ENCODE results near the gene RIN1. TPM values are rescaled to one million over a fixed set of nuclear protein-coding genes. Genes with fewer than 3 reads are reported as not detected.

RIN1 gene
- total RNA-seq, 1 experiment from 2014 or later: 5.4 TPM

- no peak overlapping the region for H3K4me2 ChIP-seq (ENCODE audit: insufficient read depth, insufficient read length, low read length)
- no peak overlapping the region for H4K5ac ChIP-seq (ENCODE audit: insufficient read length, low read depth, low read length)
- H3K23ac ChIP-seq (ENCODE audit: insufficient read length, low read depth, low read length): no peak overlapping the region
- Mint-ChIP-seq H3K27me3 (ENCODE audit: low read depth) (no peaks in the 10 kb centered on the region), H3K4me1 (peaks cover 7 to 8% of the 10 kb centered on the region in 2 experiments), H3K4me3 (no peak overlapping the region), H3K9me3 (no peaks in the 10 kb centered on the region), H3K36me3 (ENCODE audit: insufficient read depth in 1 of 3, low read depth in 3 of 3) (peaks cover 13 to 43% (median 33%) of the 10 kb centered on the region in 3 experiments; a peak in 6 of 7 replicates), H3K27ac (peak overlapping the region; percentile 61 to 82 (median 78); a peak in 5 of 7 replicates)
- no peak overlapping the region for H2BK120ac ChIP-seq (ENCODE audit: low read depth, low read length, poor library complexity, severe bottlenecking)
- no peak overlapping the region for H2AFZ ChIP-seq (ENCODE audit: low read length)
- H3K4ac ChIP-seq (ENCODE audit: low read depth, low read length): no peak overlapping the region
- TF ChIP-seq CTCF (conservative IDR thresholded peaks at IDR 0.05): no peak
- no peak overlapping the region for H2BK20ac ChIP-seq (ENCODE audit: low read depth, low read length, poor library complexity, severe bottlenecking)
- no peaks in the 10 kb centered on the region for H3K23me2 ChIP-seq (ENCODE audit: insufficient read length, low read depth, low read length, poor library complexity, severe bottlenecking)
- no peak overlapping the region for H2BK12ac ChIP-seq (ENCODE audit: insufficient read length, low read depth, low read length)
- no peak overlapping the region for H2BK15ac ChIP-seq (ENCODE audit: low read depth, low read length)
- H4K20me1 ChIP-seq (ENCODE audit: control insufficient read depth, insufficient read depth, insufficient read length): no peaks in the 10 kb centered on the region
- H3K27me3 ChIP-seq (ENCODE audit: insufficient read depth, low read length): no peaks in the 10 kb centered on the region
- H3K9me3 ChIP-seq (ENCODE audit: control insufficient read depth, low read depth, low read length): no peaks in the 10 kb centered on the region
- H3K79me1 ChIP-seq (ENCODE audit: insufficient read depth, low read depth, low read length, poor library complexity, severe bottlenecking): no peaks in the 10 kb centered on the region
- no peak overlapping the region for H2BK5ac ChIP-seq (ENCODE audit: insufficient read length, low read length)
- H3K79me2 ChIP-seq (ENCODE audit: insufficient read depth, low read length): no peaks in the 10 kb centered on the region
- DNase-seq: no peak
- H3K18ac ChIP-seq (ENCODE audit: insufficient read length, low read depth, low read length): no peak overlapping the region
- peaks cover 4% of the 10 kb centered on the region; the same call in 1 of the 2 replicates for H3K4me1 ChIP-seq (ENCODE audit: insufficient read depth, low read length)
- H4K91ac ChIP-seq (ENCODE audit: insufficient read length, low read depth, low read length): no peak overlapping the region
- H3T11ph ChIP-seq (ENCODE audit: low read length): no peak overlapping the region
- no CpG with 5 or more reads among the region's 15 CpGs for WGBS (ENCODE audit: extremely low coverage, insufficient read length, low lambda C conversion rate)
- H3K56ac ChIP-seq (ENCODE audit: insufficient read length, low read depth, low read length): no peak overlapping the region
- no peak overlapping the region for H3K27ac ChIP-seq (ENCODE audit: insufficient read length, low read depth, low read length)
- H2AK5ac ChIP-seq (ENCODE audit: insufficient read length, low read length): no peak overlapping the region
- no peak overlapping the region for H3K9ac ChIP-seq (ENCODE audit: extremely low read depth, insufficient read length, low read length)
- no peak overlapping the region for H4K8ac ChIP-seq (replicated peaks; ENCODE audit: insufficient read length, low read depth, low read length)
- no peak overlapping the region for H3K14ac ChIP-seq (ENCODE audit: insufficient read depth, low read length)
Measured at GRCh38 chr11:66360406-66361073, 24.3 kb upstream of the RIN1 start.

Data from H9 (cell line).